ENCODE results near the gene OTUD4.
A peak's percentile ranks its signal among the peaks of the same experiment; 100 is the strongest.
"Not testable (repeated sequence)": the region's sequence is repeated elsewhere in the genome, so short reads cannot be mapped to it uniquely, and the experiment has no call there.

OTUD4 gene, protein sequence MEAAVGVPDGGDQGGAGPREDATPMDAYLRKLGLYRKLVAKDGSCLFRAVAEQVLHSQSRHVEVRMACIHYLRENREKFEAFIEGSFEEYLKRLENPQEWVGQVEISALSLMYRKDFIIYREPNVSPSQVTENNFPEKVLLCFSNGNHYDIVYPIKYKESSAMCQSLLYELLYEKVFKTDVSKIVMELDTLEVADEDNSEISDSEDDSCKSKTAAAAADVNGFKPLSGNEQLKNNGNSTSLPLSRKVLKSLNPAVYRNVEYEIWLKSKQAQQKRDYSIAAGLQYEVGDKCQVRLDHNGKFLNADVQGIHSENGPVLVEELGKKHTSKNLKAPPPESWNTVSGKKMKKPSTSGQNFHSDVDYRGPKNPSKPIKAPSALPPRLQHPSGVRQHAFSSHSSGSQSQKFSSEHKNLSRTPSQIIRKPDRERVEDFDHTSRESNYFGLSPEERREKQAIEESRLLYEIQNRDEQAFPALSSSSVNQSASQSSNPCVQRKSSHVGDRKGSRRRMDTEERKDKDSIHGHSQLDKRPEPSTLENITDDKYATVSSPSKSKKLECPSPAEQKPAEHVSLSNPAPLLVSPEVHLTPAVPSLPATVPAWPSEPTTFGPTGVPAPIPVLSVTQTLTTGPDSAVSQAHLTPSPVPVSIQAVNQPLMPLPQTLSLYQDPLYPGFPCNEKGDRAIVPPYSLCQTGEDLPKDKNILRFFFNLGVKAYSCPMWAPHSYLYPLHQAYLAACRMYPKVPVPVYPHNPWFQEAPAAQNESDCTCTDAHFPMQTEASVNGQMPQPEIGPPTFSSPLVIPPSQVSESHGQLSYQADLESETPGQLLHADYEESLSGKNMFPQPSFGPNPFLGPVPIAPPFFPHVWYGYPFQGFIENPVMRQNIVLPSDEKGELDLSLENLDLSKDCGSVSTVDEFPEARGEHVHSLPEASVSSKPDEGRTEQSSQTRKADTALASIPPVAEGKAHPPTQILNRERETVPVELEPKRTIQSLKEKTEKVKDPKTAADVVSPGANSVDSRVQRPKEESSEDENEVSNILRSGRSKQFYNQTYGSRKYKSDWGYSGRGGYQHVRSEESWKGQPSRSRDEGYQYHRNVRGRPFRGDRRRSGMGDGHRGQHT

DNA sequence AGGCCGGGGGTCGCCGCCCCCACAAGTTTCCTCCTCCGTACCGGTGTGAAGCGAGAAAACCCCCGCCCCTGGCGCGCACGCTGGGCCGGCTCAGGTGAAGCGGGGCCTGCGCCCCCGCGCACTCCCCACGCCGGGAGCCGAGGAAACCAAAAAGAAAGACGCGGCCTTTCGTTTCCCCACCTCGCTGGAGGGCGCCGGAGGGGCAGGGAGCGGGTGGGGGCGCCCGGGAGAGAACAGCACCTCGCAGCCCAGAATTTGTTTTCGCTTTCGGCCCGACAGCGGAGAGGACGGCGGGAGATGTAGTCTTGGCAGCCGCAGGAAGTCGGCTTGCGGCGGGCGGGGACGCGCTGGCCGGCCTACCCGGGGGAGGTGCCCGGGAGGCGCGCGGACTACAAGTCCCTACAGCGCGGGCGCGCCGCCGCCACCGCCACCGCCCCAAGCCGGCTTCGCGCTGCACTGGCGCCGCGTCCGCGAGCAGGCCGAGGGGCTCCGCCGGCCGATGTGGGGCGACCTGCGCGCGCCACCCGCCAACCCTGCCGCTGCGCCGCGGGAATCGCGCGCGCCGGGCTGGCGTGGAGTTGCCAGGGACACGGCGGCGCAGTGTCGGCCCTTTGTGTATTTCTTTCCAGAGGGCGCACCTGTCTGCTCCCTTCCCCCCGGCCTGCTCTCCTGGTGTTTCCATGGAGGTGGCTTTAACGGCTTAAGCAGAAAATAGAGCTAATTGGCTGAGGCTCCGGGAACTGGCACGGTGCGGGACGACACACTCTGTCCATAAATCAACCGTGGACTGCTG, at the start of gene OTUD4:
Gene OTUD4, minus strand, starts transcription at position 292 of the 793 bp plus-strand sequence. CDS start 616 bp downstream, outside the sequence.
- Histone ChIP-seq H3K4me1 (ENCODE audit: insufficient read depth, low read length) (peaks cover 22% of the 10 kb centered on the region), H3K27me3 (ENCODE audit: control insufficient read depth in 1 of 2, insufficient read depth in 2 of 2, low read length in 2 of 2) (no peaks in the 10 kb centered on the region), H3K27ac (ENCODE audit: low read depth, low read length) (peak within 1 kb of the TSS; percentile 93), H3K36me3 (ENCODE audit: insufficient read depth, low read length) (no peaks in the 10 kb centered on the region), H3K9ac (ENCODE audit: low read length) (peak within 1 kb of the TSS; percentile 76), H3K4me3 (ENCODE audit: low read depth in 1 of 2, low read length in 2 of 2) (peak within 1 kb of the TSS; percentile 69 to 81), H3K9me3 (ENCODE audit: low read length) (no peaks in the 10 kb centered on the region)

DNA sequence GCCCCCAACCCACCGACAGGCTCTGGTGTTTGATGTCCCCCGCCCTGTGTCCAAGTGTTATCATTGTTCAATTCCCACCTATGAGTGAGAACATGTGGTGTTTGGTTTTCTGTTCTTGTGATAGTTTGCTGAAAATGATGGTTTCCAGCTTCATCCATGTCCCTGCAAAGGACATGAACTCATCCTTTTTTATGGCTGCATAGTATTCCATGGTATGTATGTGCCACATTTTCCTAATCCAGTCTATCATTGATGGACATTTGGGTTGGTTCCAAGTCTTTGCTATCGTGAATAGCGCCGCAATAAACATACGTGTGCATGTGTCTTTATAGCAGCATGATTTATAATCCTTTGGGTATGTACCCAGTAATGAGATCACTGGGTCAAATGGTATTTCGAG, 42.8 kb upstream of the OTUD4 start:
- H3K4me3 ChIP-seq (ENCODE audit: low read depth in 1 of 2, low read length in 2 of 2); H3K9me3 ChIP-seq (ENCODE audit: low read length); H3K4me1 ChIP-seq (ENCODE audit: insufficient read depth, low read length); H3K27me3 ChIP-seq (ENCODE audit: control insufficient read depth in 1 of 2, insufficient read depth in 2 of 2, low read length in 2 of 2); H3K36me3 ChIP-seq (ENCODE audit: insufficient read depth, low read length); H3K9ac ChIP-seq (ENCODE audit: low read length); H3K27ac ChIP-seq (ENCODE audit: low read depth, low read length): not testable (repeated sequence)

DNA sequence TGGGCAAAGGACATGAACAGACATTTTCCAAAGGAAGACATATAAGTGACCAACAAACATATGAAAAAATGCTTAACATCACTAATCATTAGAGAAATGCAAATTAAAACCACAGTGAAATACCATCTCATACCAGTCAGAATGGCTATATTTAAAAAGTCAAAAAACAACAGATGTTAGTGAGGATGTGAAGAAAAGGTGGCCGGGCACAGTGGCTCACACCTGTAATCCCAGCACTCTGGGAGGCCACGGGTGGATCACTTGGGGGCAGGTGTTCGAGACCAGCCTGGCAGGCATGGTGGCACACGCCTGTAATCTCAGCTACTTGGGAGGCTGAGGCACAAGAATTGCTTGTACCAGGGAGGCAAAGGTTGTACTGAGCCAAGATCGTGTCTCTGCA, 41.1 kb upstream of the OTUD4 start:
- H3K9me3 ChIP-seq (ENCODE audit: low read length); H3K27me3 ChIP-seq (ENCODE audit: control insufficient read depth in 1 of 2, insufficient read depth in 2 of 2, low read length in 2 of 2); H3K4me3 ChIP-seq (ENCODE audit: low read depth in 1 of 2, low read length in 2 of 2); H3K27ac ChIP-seq (ENCODE audit: low read depth, low read length); H3K9ac ChIP-seq (ENCODE audit: low read length); H3K4me1 ChIP-seq (ENCODE audit: insufficient read depth, low read length); H3K36me3 ChIP-seq (ENCODE audit: insufficient read depth, low read length): not testable (repeated sequence)

DNA sequence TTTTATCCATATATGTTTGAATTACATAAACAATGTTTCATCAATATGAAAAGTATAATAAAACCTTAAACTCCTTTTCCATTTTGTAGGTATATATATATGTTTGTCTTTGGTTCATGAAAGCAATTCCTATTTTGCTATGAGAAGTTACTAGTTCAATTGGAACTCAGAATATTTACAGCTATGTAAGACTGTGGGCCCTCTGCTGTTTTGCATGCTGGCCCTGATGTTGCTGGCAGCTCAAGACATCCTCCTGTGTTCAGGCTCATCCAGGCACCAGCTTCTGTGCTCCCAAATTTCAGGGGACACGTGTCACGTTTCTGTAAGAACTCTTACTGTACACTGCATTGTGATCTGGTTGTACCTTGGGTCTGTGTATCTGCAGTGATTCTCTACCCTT, 38.7 kb upstream of the OTUD4 start:
- no peak overlapping the region for H3K9ac ChIP-seq (ENCODE audit: low read length)
- no peaks in the 10 kb centered on the region for H3K27me3 ChIP-seq (ENCODE audit: control insufficient read depth in 1 of 2, insufficient read depth in 2 of 2, low read length in 2 of 2)
- H3K9me3 ChIP-seq (ENCODE audit: low read length), result no peaks in the 10 kb centered on the region
- no peak overlapping the region for H3K4me3 ChIP-seq (ENCODE audit: low read depth in 1 of 2, low read length in 2 of 2)
- H3K36me3 ChIP-seq (ENCODE audit: insufficient read depth, low read length), result no peaks in the 10 kb centered on the region
- no peaks in the 10 kb centered on the region for H3K4me1 ChIP-seq (ENCODE audit: insufficient read depth, low read length)
- no peak overlapping the region for H3K27ac ChIP-seq (ENCODE audit: low read depth, low read length)

DNA sequence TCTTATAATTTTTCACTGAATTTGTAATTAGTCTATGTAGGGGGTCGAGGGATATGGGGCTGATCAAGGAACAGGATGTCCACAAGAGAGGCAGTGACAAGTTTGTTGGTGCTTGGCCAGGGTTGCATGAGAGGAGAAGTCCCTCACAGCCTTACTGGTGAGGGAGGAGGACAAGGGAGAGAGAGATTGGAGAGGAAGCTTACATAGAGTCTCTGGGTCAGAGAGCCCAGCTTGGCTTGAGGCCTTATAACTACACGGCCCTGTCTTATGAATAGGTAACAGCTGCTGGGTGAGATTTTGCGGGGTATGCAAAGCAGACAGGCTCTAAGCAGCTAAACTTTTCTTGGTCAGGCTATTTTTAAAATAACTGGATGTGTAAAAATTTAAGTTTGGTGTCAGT, 37.9 kb upstream of the OTUD4 start:
- no peak overlapping the region for H3K27ac ChIP-seq (ENCODE audit: low read depth, low read length)
- no peaks in the 10 kb centered on the region for H3K27me3 ChIP-seq (ENCODE audit: control insufficient read depth in 1 of 2, insufficient read depth in 2 of 2, low read length in 2 of 2)
- no peaks in the 10 kb centered on the region for H3K9me3 ChIP-seq (ENCODE audit: low read length)
- no peaks in the 10 kb centered on the region for H3K4me1 ChIP-seq (ENCODE audit: insufficient read depth, low read length)
- no peak overlapping the region for H3K4me3 ChIP-seq (ENCODE audit: low read depth in 1 of 2, low read length in 2 of 2)
- no peaks in the 10 kb centered on the region for H3K36me3 ChIP-seq (ENCODE audit: insufficient read depth, low read length)
- H3K9ac ChIP-seq (ENCODE audit: low read length), result no peak overlapping the region

DNA sequence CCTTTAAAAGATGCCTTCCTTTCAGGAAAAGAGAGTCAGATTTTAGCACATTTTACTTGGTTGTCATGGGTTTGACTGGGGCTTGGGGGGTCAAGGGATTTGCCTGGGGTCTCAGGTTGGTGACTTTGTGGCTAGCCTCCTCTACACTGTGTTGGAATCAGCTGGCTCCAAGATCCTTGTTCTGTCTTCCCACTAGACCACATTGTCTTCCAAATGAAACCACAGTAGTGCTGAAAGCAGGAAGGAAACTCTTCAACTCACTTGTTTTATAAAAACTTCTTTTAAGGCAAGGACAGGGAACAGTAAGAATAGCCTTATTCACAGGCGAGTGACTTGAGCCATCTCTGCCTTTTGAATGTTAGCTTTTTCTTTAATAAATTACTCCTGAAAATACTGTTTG, 37.0 kb upstream of the OTUD4 start:
- H3K36me3 ChIP-seq (ENCODE audit: insufficient read depth, low read length), result no peaks in the 10 kb centered on the region
- H3K27me3 ChIP-seq (ENCODE audit: control insufficient read depth in 1 of 2, insufficient read depth in 2 of 2, low read length in 2 of 2), result no peaks in the 10 kb centered on the region
- H3K4me1 ChIP-seq (ENCODE audit: insufficient read depth, low read length), result no peaks in the 10 kb centered on the region
- H3K9ac ChIP-seq (ENCODE audit: low read length), result no peak overlapping the region
- no peak overlapping the region for H3K27ac ChIP-seq (ENCODE audit: low read depth, low read length)
- no peak overlapping the region for H3K4me3 ChIP-seq (ENCODE audit: low read depth in 1 of 2, low read length in 2 of 2)
- no peaks in the 10 kb centered on the region for H3K9me3 ChIP-seq (ENCODE audit: low read length)

DNA sequence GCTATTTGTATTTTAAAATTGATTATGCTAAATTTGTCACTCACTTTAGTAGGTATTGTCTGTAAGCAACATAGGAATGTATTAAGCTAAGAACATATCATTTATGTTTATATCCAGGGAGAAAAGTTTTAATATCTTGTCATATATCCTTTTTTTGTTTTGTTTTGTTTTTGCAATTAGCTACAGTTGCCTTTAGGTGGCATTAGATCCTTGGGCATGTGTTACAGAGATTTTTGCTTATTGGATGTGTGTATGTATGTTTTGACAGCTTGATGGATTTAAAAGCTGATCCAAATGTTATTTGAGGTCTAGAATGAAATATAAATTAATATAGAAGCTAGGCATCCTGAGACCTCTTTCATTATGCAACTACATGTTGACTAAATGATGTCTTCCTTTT, 36.1 kb upstream of the OTUD4 start:
- no peaks in the 10 kb centered on the region for H3K36me3 ChIP-seq (ENCODE audit: insufficient read depth, low read length)
- no peaks in the 10 kb centered on the region for H3K9me3 ChIP-seq (ENCODE audit: low read length)
- no peak overlapping the region for H3K9ac ChIP-seq (ENCODE audit: low read length)
- no peak overlapping the region for H3K27ac ChIP-seq (ENCODE audit: low read depth, low read length)
- H3K4me1 ChIP-seq (ENCODE audit: insufficient read depth, low read length), result no peaks in the 10 kb centered on the region
- no peaks in the 10 kb centered on the region for H3K27me3 ChIP-seq (ENCODE audit: control insufficient read depth in 1 of 2, insufficient read depth in 2 of 2, low read length in 2 of 2)
- no peak overlapping the region for H3K4me3 ChIP-seq (ENCODE audit: low read depth in 1 of 2, low read length in 2 of 2)

DNA sequence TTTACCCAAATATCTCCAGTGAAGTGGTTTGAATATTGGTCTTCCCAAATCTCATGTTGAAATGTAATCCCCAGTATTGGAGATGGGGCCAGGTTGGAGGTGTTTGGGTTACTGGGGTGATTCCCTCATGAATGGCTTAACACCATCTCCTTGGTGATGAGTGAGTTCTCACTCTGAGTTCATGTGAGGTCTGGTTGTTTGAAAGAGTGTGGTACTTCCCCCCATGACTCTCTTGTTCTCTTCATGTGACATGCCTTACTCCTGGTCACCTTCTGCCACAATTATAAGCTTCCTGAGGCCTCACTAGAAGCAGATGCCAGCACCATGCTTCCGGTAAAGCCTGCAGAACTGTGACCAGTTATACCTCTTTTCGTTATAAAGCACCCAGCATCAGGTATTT, 32.9 kb upstream of the OTUD4 start:
- Histone ChIP-seq H3K9me3 (ENCODE audit: low read length) (no peaks in the 10 kb centered on the region), H3K36me3 (ENCODE audit: insufficient read depth, low read length) (no peaks in the 10 kb centered on the region), H3K4me1 (ENCODE audit: insufficient read depth, low read length) (no peaks in the 10 kb centered on the region), H3K27me3 (ENCODE audit: control insufficient read depth in 1 of 2, insufficient read depth in 2 of 2, low read length in 2 of 2) (no peaks in the 10 kb centered on the region), H3K4me3 (ENCODE audit: low read depth in 1 of 2, low read length in 2 of 2) (no peak overlapping the region), H3K27ac (ENCODE audit: low read depth, low read length) (no peak overlapping the region), H3K9ac (ENCODE audit: low read length) (no peak overlapping the region)

DNA sequence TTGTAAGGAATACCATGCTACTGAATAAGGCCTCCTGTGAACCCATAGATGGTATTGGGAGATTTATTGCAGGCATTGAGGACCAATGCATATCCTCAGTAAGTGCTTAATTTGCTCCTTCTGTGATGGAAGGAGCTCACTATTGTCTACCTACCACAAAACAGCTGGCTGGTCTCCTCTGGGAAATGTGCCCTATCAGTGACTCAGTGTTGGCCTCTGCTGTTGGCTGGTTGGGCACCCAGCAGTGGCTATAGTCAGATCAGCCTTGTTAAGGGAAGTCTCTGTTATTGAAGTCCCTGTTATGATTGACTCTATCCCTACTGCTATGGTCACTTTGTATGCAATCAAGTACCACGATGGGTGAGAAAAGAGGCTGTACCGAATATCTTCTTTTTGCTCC, 27.5 kb upstream of the OTUD4 start:
- no peaks in the 10 kb centered on the region for H3K27me3 ChIP-seq (ENCODE audit: control insufficient read depth in 1 of 2, insufficient read depth in 2 of 2, low read length in 2 of 2)
- H3K4me1 ChIP-seq (ENCODE audit: insufficient read depth, low read length), result no peaks in the 10 kb centered on the region
- no peak overlapping the region for H3K27ac ChIP-seq (ENCODE audit: low read depth, low read length)
- H3K9me3 ChIP-seq (ENCODE audit: low read length), result no peaks in the 10 kb centered on the region
- no peaks in the 10 kb centered on the region for H3K36me3 ChIP-seq (ENCODE audit: insufficient read depth, low read length)
- H3K4me3 ChIP-seq (ENCODE audit: low read depth in 1 of 2, low read length in 2 of 2), result no peak overlapping the region
- no peak overlapping the region for H3K9ac ChIP-seq (ENCODE audit: low read length)

DNA sequence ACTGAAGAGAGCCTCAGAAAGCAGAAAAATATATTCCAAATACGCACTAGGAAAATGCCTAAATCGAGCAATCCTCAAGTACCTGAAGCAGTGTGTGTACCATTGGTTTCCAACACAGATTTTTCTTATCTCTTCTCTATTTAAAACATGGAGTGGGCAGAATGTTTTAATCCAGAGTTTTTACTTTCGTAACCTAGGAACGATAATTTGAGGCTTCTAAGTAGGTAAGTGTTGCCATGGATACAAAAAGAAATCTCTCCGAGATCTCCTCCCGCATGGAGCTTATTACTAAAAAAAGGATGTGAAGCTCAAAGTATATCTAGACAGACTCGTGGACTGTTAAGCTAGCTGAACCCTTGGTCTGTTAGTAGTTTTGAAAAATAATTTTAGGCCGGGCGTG, 23.0 kb upstream of the OTUD4 start:
- Histone ChIP-seq H3K9ac (ENCODE audit: low read length) (no peak overlapping the region), H3K27me3 (ENCODE audit: control insufficient read depth in 1 of 2, insufficient read depth in 2 of 2, low read length in 2 of 2) (no peaks in the 10 kb centered on the region), H3K36me3 (ENCODE audit: insufficient read depth, low read length) (no peaks in the 10 kb centered on the region), H3K4me3 (ENCODE audit: low read depth in 1 of 2, low read length in 2 of 2) (no peak overlapping the region), H3K27ac (ENCODE audit: low read depth, low read length) (no peak overlapping the region), H3K9me3 (ENCODE audit: low read length) (no peaks in the 10 kb centered on the region), H3K4me1 (ENCODE audit: insufficient read depth, low read length) (no peaks in the 10 kb centered on the region)

DNA sequence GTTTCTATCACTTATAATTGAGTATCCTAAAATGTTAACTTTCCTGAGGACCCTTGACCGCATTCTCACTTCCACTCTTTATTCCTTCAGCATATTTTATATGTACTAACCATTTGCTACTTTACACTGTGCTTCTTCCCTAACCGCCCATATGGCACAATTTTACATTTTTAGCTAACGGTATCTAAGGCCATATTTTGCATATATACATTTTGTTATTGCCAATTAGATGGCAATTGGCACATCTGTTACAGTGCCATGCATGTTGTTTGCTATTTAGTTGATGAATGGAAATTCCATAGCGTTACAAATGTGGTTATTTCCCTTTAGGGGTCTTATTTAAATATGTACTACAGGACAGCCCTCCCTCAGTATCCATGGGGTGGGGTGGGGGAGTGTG, 20.0 kb upstream of the OTUD4 start:
- Histone ChIP-seq H3K4me3 (ENCODE audit: low read depth in 1 of 2, low read length in 2 of 2) (no peak overlapping the region), H3K9me3 (ENCODE audit: low read length) (no peaks in the 10 kb centered on the region), H3K4me1 (ENCODE audit: insufficient read depth, low read length) (no peaks in the 10 kb centered on the region), H3K9ac (ENCODE audit: low read length) (no peak overlapping the region), H3K27me3 (ENCODE audit: control insufficient read depth in 1 of 2, insufficient read depth in 2 of 2, low read length in 2 of 2) (no peaks in the 10 kb centered on the region), H3K36me3 (ENCODE audit: insufficient read depth, low read length) (no peaks in the 10 kb centered on the region), H3K27ac (ENCODE audit: low read depth, low read length) (no peak overlapping the region)

Measured in muscle layer of colon (tissue), 2 donors.